SU-DHL-6 (cell line): ENCODE results near the gene PACS1.

Experiments
- H2AFZ ChIP-seq: fragments of 200-600 bp; sonication (generic); 2 replicates; pipeline ENCODE4 v1.6.1; 2014; ENCODE audit warnings: low read depth, mild to moderate bottlenecking, moderate library complexity, mixed read lengths, antibody characterized with exemption, low read length; ENCODE audit not compliant: severe bottlenecking
- H3F3A ChIP-seq: fragments of 200-600 bp; shearing (Covaris generic); 2 replicates; pipeline ENCODE4 v1.6.0; 2016; ENCODE audit warnings: antibody characterized with exemption, mild to moderate bottlenecking; ENCODE audit not compliant: insufficient read depth
- H3K27ac ChIP-seq: fragments of 200-600 bp; sonication (generic); 2 replicates; pipeline ENCODE4 v1.5.1; 2016; ENCODE audit warnings: low read depth, mild to moderate bottlenecking, low read length, moderate library complexity, mixed read lengths
- H3K27me3 ChIP-seq: fragments of 200-600 bp; sonication (generic), shearing (Covaris generic); 2 replicates; pipeline ENCODE4 v1.6.0; 2014; ENCODE audit warnings: mild to moderate bottlenecking, low read length
- H3K36me3 ChIP-seq: fragments of 200-600 bp; sonication (generic); 2 replicates; pipeline ENCODE4 v1.6.1; 2014; ENCODE audit warnings: mild to moderate bottlenecking, low read length, mixed read lengths
- H3K4me2 ChIP-seq: fragments of 300-600, 200-600 bp; shearing (Covaris generic), sonication (generic); 2 replicates; pipeline ENCODE4 v1.6.0; 2014; ENCODE audit warnings: low read length, low read depth, mild to moderate bottlenecking; ENCODE audit not compliant: poor library complexity, severe bottlenecking
- H3K4me3 ChIP-seq: fragments of 200-600 bp; sonication (generic); 2 replicates; pipeline ENCODE4 v1.5.1; 2014; ENCODE audit warnings: antibody characterized with exemption, low read length, mild to moderate bottlenecking, mixed read lengths; ENCODE audit not compliant: insufficient read depth, poor library complexity, severe bottlenecking
- H3K79me2 ChIP-seq: fragments of 200-600 bp; sonication (generic); 2 replicates; pipeline ENCODE4 v1.6.1; 2014; ENCODE audit warnings: mild to moderate bottlenecking, low read length, moderate library complexity; ENCODE audit not compliant: insufficient read depth
- H3K9ac ChIP-seq: fragments of 200-600 bp; sonication (generic); 2 replicates; pipeline ENCODE4 v1.7.0; 2014; ENCODE audit warnings: mild to moderate bottlenecking, low read length
- H3K9me2 ChIP-seq: fragments of 200-600 bp; sonication (generic); replicated peaks from 2 replicates; pipeline ENCODE4 v1.6.1; 2014; ENCODE audit warnings: low read length; ENCODE audit not compliant: insufficient read depth
- H3K9me3 ChIP-seq: fragments of 200-600 bp; sonication (generic); 2 replicates; pipeline ENCODE4 v1.6.1; 2014; ENCODE audit warnings: low read length, mixed read lengths; ENCODE audit not compliant: insufficient read depth
- H4K20me1 ChIP-seq: fragments of 200-600 bp; sonication (generic); 2 replicates; pipeline ENCODE4 v1.6.1; 2014; ENCODE audit warnings: low read depth, mild to moderate bottlenecking, antibody characterized with exemption, low read length, moderate library complexity, mixed read lengths
- EZH2phosphoT487 ChIP-seq: fragments of 200-600 bp; sonication (generic), shearing (Covaris generic); conservative IDR thresholded peaks from 2 replicates; pipeline ENCODE4 v1.6.1; 2018; ENCODE audit warnings: mild to moderate bottlenecking, antibody characterized with exemption, low read length, moderate library complexity, mixed read lengths
- TF ChIP-seq, protein P1 (sequence below): fragments of 200-600 bp; sonication (generic); IDR thresholded peaks from one replicate; pipeline ENCODE4 v1.5.1; 2017; ENCODE audit warnings: antibody characterized with exemption, mild to moderate bottlenecking, low read length, moderate library complexity; ENCODE audit not compliant: insufficient read depth, poor library complexity, severe bottlenecking

The PACS1 gene

DNA sequence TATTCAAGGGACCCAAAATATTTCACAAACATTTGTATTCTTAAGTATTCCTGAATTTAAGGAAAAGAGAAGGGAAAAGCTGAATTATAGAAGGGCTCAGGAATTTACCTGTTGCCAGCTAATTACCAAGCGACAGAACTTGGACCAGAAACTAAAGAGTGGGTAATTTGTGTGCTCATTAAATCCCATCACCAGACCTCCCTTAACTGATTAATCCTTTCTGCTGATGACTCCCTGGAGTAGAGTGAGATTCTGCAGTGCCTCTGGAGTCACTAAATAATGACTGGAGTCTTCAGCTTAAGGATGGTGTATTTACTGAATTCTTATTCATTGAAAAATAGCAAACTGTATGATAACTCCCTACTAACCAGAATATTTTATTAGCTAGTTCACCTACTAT is 124.3 kb downstream of the PACS1 start:
- Histone ChIP-seq H3K27me3 (no peaks in the 10 kb centered on the region), H3K36me3 (no peaks in the 10 kb centered on the region), H3K4me2 (no peak overlapping the region), H3K9me2 (no peaks in the 10 kb centered on the region), H3K9ac (no peak overlapping the region), H4K20me1 (no peaks in the 10 kb centered on the region), H3K79me2 (no peaks in the 10 kb centered on the region), H3K9me3 (no peaks in the 10 kb centered on the region), H3K27ac (no peak overlapping the region), H3K4me3 (no peak overlapping the region), H3F3A (no peaks in the 10 kb centered on the region), H2AFZ (no peak overlapping the region)
- TF ChIP-seq, protein P1, sequence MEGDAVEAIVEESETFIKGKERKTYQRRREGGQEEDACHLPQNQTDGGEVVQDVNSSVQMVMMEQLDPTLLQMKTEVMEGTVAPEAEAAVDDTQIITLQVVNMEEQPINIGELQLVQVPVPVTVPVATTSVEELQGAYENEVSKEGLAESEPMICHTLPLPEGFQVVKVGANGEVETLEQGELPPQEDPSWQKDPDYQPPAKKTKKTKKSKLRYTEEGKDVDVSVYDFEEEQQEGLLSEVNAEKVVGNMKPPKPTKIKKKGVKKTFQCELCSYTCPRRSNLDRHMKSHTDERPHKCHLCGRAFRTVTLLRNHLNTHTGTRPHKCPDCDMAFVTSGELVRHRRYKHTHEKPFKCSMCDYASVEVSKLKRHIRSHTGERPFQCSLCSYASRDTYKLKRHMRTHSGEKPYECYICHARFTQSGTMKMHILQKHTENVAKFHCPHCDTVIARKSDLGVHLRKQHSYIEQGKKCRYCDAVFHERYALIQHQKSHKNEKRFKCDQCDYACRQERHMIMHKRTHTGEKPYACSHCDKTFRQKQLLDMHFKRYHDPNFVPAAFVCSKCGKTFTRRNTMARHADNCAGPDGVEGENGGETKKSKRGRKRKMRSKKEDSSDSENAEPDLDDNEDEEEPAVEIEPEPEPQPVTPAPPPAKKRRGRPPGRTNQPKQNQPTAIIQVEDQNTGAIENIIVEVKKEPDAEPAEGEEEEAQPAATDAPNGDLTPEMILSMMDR: no peak
- TF ChIP-seq EZH2phosphoT487: no peak

- Histone ChIP-seq H3F3A (no peaks in the 10 kb centered on the region), H2AFZ (no peak overlapping the region), H3K36me3 (no peaks in the 10 kb centered on the region), H3K79me2 (no peaks in the 10 kb centered on the region), H3K27me3 (no peaks in the 10 kb centered on the region), H3K4me3 (no peak overlapping the region), H3K9me3 (no peaks in the 10 kb centered on the region), H3K4me2 (no peak overlapping the region), H3K27ac (no peak overlapping the region), H4K20me1 (no peaks in the 10 kb centered on the region), H3K9ac (no peak overlapping the region), H3K9me2 (no peaks in the 10 kb centered on the region)
- TF ChIP-seq, protein P1: no peak
- TF ChIP-seq EZH2phosphoT487: no peak
Observed at GRCh38 chr11:66195867-66196266, 125.8 kb downstream of the PACS1 start.

DNA sequence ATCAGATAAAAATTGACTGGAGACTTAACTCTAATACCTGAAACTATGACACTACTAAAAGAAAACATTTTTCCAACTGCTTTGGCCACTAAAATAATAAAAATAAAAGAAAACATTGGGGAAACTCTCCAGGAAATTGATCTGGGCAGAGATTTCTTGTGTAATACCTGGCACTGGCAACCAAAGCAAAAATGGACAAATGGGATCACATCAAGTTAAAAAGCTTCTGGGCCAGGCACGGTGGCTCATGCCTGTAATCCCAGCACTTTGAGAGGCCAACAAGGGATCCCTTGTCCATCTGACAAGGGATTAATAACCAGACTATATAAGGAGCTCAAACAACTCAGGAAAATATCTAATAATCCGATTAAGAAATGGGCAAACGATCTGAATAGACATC is 133.8 kb downstream of the PACS1 start:
- no peaks in the 10 kb centered on the region for H3F3A ChIP-seq
- no peak overlapping the region for H3K4me3 ChIP-seq
- no peaks in the 10 kb centered on the region for H3K36me3 ChIP-seq
- H3K4me2 ChIP-seq: no peak overlapping the region
- no peaks in the 10 kb centered on the region for H3K27me3 ChIP-seq
- H3K27ac ChIP-seq: no peak overlapping the region
- no peak for TF ChIP-seq EZH2phosphoT487
- TF ChIP-seq, protein P1: no peak
- H4K20me1 ChIP-seq: no peaks in the 10 kb centered on the region
- no peaks in the 10 kb centered on the region for H3K79me2 ChIP-seq
- H3K9me3 ChIP-seq: no peaks in the 10 kb centered on the region
- H3K9ac ChIP-seq: no peak overlapping the region
- no peaks in the 10 kb centered on the region for H3K9me2 ChIP-seq
- H2AFZ ChIP-seq: no peak overlapping the region

DNA sequence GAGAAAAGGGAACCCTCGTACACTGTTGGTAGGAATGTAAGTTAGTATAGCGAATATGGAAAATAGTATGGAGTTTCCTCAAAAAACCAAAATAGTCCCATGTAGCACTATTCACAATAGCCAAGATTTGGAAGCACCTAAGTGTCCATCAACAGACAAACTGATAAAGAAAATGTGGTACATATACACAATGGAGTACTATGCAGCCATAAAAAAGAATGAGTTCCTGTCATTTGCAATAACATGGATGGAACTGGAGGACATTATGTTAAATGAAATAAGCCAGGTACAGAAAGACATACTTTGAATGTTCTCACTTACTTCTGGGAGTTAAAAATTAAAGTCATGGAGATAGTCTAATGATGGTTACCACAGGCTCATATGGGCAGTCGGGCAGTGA is 134.3 kb downstream of the PACS1 start:
- Histone ChIP-seq H3K9ac (no peak overlapping the region), H2AFZ (no peak overlapping the region), H3K27ac (no peak overlapping the region), H3K9me3 (no peaks in the 10 kb centered on the region), H3F3A (no peaks in the 10 kb centered on the region), H3K9me2 (no peaks in the 10 kb centered on the region), H4K20me1 (no peaks in the 10 kb centered on the region), H3K4me2 (no peak overlapping the region), H3K79me2 (no peaks in the 10 kb centered on the region), H3K27me3 (no peaks in the 10 kb centered on the region), H3K4me3 (no peak overlapping the region), H3K36me3 (no peaks in the 10 kb centered on the region)
- TF ChIP-seq, protein P1: no peak
- TF ChIP-seq EZH2phosphoT487: no peak
